GM18867 (cell line): Measurements from ENCODE around the gene OXER1.

Experiments
- ATAC-seq: cut with Tn5 transposase; IDR thresholded peaks from one replicate; pipeline ENCODE4 v1.9.1; 2021; ENCODE audit warnings: mild to moderate bottlenecking, moderate library complexity; ENCODE audit not compliant: unreplicated experiment

OXER1 gene

GRCh38 chr2:42770288-42771131 is 6.6 kb upstream of the OXER1 start:
- ATAC-seq = peak; percentile 64

- no peak for ATAC-seq
Measured at GRCh38 chr2:42769583-42770287, 5.8 kb upstream of the OXER1 start.

- ATAC-seq = no peak
Measured at GRCh38 chr2:42768706-42769256, 4.8 kb upstream of the OXER1 start.

GRCh38 chr2:42767899-42768705 is 4.2 kb upstream of the OXER1 start:
- no peak for ATAC-seq

GRCh38 chr2:42767080-42767898 is 3.4 kb upstream of the OXER1 start:
- no peak for ATAC-seq

- ATAC-seq = no peak
Measured at GRCh38 chr2:42765686-42766085, 1.8 kb upstream of the OXER1 start.

- ATAC-seq = no peak
Measured at GRCh38 chr2:42764901-42765300, 966 bp upstream of the OXER1 start.

- ATAC-seq = no peak
Measured at GRCh38 chr2:42762823-42763804, 821 bp downstream of the OXER1 start.

GRCh38 chr2:42762155-42762554 is 1.8 kb downstream of the OXER1 start:
- ATAC-seq = no peak

GRCh38 chr2:42761554-42761953 is 2.4 kb downstream of the OXER1 start:
- ATAC-seq = no peak

GRCh38 chr2:42758751-42759150 is 5.2 kb downstream of the OXER1 start:
- ATAC-seq = no peak

- no peak for ATAC-seq
Measured at GRCh38 chr2:42757981-42758740, 5.8 kb downstream of the OXER1 start.

GRCh38 chr2:42756966-42757513 is 6.9 kb downstream of the OXER1 start:
- no peak for ATAC-seq

GRCh38 chr2:42756150-42756775 is 7.7 kb downstream of the OXER1 start:
- ATAC-seq = no peak

GRCh38 chr2:42755191-42755880 is 8.6 kb downstream of the OXER1 start:
- no peak for ATAC-seq

- no peak for ATAC-seq
Measured at GRCh38 chr2:42754776-42755140, 9.2 kb downstream of the OXER1 start.
